ENCODE results near the gene NINJ1.

NINJ1 gene

GRCh38 chr9:93177676-93178075 is 43.6 kb upstream of the NINJ1 start:
- DNase-seq (ENCODE audit: low read depth, low spot score): no peak
- Histone ChIP-seq H3K36me3 (ENCODE audit: insufficient read depth, insufficient read length, low read length) (no peaks in the 10 kb centered on the region), H3K9me3 (ENCODE audit: insufficient read depth, low read length) (no peaks in the 10 kb centered on the region), H3K9ac (ENCODE audit: insufficient read length, low read depth) (no peak overlapping the region), H3K4me1 (ENCODE audit: insufficient read depth, insufficient read length) (peaks cover 5% of the 10 kb centered on the region), H3K4me3 (ENCODE audit: insufficient read length, low read depth) (no peak overlapping the region), H3K27me3 (ENCODE audit: insufficient read depth, insufficient read length) (peaks cover 22% of the 10 kb centered on the region)
- TF ChIP-seq ZNF274 (IDR thresholded peaks at IDR 0.05; ENCODE audit: low read depth, low read length) (no peak), SUZ12 (IDR thresholded peaks at IDR 0.05; ENCODE audit: extremely low read depth, insufficient read depth, insufficient read length) (no peak), YY1 (IDR thresholded peaks at IDR 0.05; ENCODE audit: insufficient read depth, insufficient read length) (no peak)

- Histone ChIP-seq H3K9me3 (ENCODE audit: insufficient read depth, low read length) (no peaks in the 10 kb centered on the region), H3K27me3 (ENCODE audit: insufficient read depth, insufficient read length) (no peaks in the 10 kb centered on the region), H3K9ac (ENCODE audit: insufficient read length, low read depth) (no peak overlapping the region), H3K4me1 (ENCODE audit: insufficient read depth, insufficient read length) (peaks cover 5% of the 10 kb centered on the region), H3K4me3 (ENCODE audit: insufficient read length, low read depth) (no peak overlapping the region), H3K36me3 (ENCODE audit: insufficient read depth, insufficient read length, low read length) (no peaks in the 10 kb centered on the region)
- no peak for DNase-seq (ENCODE audit: low read depth, low spot score)
- no peak for TF ChIP-seq YY1 (IDR thresholded peaks at IDR 0.05; ENCODE audit: insufficient read depth, insufficient read length)
- TF ChIP-seq SUZ12 (IDR thresholded peaks at IDR 0.05; ENCODE audit: extremely low read depth, insufficient read depth, insufficient read length): no peak
Measured at GRCh38 chr9:93174976-93175375, 40.9 kb upstream of the NINJ1 start.

- Histone ChIP-seq H3K27me3 (ENCODE audit: insufficient read depth, insufficient read length) (no peaks in the 10 kb centered on the region), H3K9ac (ENCODE audit: insufficient read length, low read depth) (peak overlapping the region; percentile 21)
- DNase-seq (ENCODE audit: low read depth, low spot score): no peak
Measured at GRCh38 chr9:93173365-93174051, 39.5 kb upstream of the NINJ1 start.

GRCh38 chr9:93172666-93173364 is 38.8 kb upstream of the NINJ1 start:
- no peaks in the 10 kb centered on the region for H3K9me3 ChIP-seq (ENCODE audit: insufficient read depth, low read length)
- H3K4me1 ChIP-seq (ENCODE audit: insufficient read depth, insufficient read length): peaks cover 5% of the 10 kb centered on the region
- H3K27me3 ChIP-seq (ENCODE audit: insufficient read depth, insufficient read length): no peaks in the 10 kb centered on the region
- no peaks in the 10 kb centered on the region for H3K36me3 ChIP-seq (ENCODE audit: insufficient read depth, insufficient read length, low read length)
- H3K4me3 ChIP-seq (ENCODE audit: insufficient read length, low read depth): no peak overlapping the region
- no peak overlapping the region for H3K9ac ChIP-seq (ENCODE audit: insufficient read length, low read depth)
- no peak for DNase-seq (ENCODE audit: low read depth, low spot score)
- TF ChIP-seq ZNF274 (IDR thresholded peaks at IDR 0.05; ENCODE audit: low read depth, low read length): no peak
- no peak for TF ChIP-seq YY1 (IDR thresholded peaks at IDR 0.05; ENCODE audit: insufficient read depth, insufficient read length)
- no peak for TF ChIP-seq SUZ12 (IDR thresholded peaks at IDR 0.05; ENCODE audit: extremely low read depth, insufficient read depth, insufficient read length)

More at GRCh38 chr9:93173365-93174051, 39.5 kb upstream of the NINJ1 start:
- Histone ChIP-seq H3K36me3 (ENCODE audit: insufficient read depth, insufficient read length, low read length) (no peaks in the 10 kb centered on the region), H3K9me3 (ENCODE audit: insufficient read depth, low read length) (no peaks in the 10 kb centered on the region), H3K4me3 (ENCODE audit: insufficient read length, low read depth) (no peak overlapping the region), H3K4me1 (ENCODE audit: insufficient read depth, insufficient read length) (peaks cover 5% of the 10 kb centered on the region)
- TF ChIP-seq ZNF274 (IDR thresholded peaks at IDR 0.05; ENCODE audit: low read depth, low read length) (no peak), YY1 (IDR thresholded peaks at IDR 0.05; ENCODE audit: insufficient read depth, insufficient read length) (no peak), SUZ12 (IDR thresholded peaks at IDR 0.05; ENCODE audit: extremely low read depth, insufficient read depth, insufficient read length) (no peak)

GRCh38 chr9:93171261-93171990 is 37.4 kb upstream of the NINJ1 start:
- H3K9ac ChIP-seq (ENCODE audit: insufficient read length, low read depth): no peak overlapping the region
- no peak overlapping the region for H3K4me3 ChIP-seq (ENCODE audit: insufficient read length, low read depth)
- TF ChIP-seq ZNF274 (IDR thresholded peaks at IDR 0.05; ENCODE audit: low read depth, low read length) (no peak), SUZ12 (IDR thresholded peaks at IDR 0.05; ENCODE audit: extremely low read depth, insufficient read depth, insufficient read length) (no peak), YY1 (IDR thresholded peaks at IDR 0.05; ENCODE audit: insufficient read depth, insufficient read length) (no peak)
- no peaks in the 10 kb centered on the region for H3K9me3 ChIP-seq (ENCODE audit: insufficient read depth, low read length)
- H3K4me1 ChIP-seq (ENCODE audit: insufficient read depth, insufficient read length): peaks cover 7% of the 10 kb centered on the region
- no peak for DNase-seq (ENCODE audit: low read depth, low spot score)
- H3K27me3 ChIP-seq (ENCODE audit: insufficient read depth, insufficient read length): no peaks in the 10 kb centered on the region
- no peaks in the 10 kb centered on the region for H3K36me3 ChIP-seq (ENCODE audit: insufficient read depth, insufficient read length, low read length)

GRCh38 chr9:93170571-93170970 is 36.5 kb upstream of the NINJ1 start:
- DNase-seq (ENCODE audit: low read depth, low spot score): no peak
- TF ChIP-seq ZNF274 (IDR thresholded peaks at IDR 0.05; ENCODE audit: low read depth, low read length): no peak
- TF ChIP-seq YY1 (IDR thresholded peaks at IDR 0.05; ENCODE audit: insufficient read depth, insufficient read length): no peak
- no peak for TF ChIP-seq SUZ12 (IDR thresholded peaks at IDR 0.05; ENCODE audit: extremely low read depth, insufficient read depth, insufficient read length)
- Histone ChIP-seq H3K4me1 (ENCODE audit: insufficient read depth, insufficient read length) (peaks cover 7% of the 10 kb centered on the region), H3K9ac (ENCODE audit: insufficient read length, low read depth) (no peak overlapping the region), H3K27me3 (ENCODE audit: insufficient read depth, insufficient read length) (no peaks in the 10 kb centered on the region), H3K9me3 (ENCODE audit: insufficient read depth, low read length) (no peaks in the 10 kb centered on the region), H3K4me3 (ENCODE audit: insufficient read length, low read depth) (no peak overlapping the region), H3K36me3 (ENCODE audit: insufficient read depth, insufficient read length, low read length) (no peaks in the 10 kb centered on the region)

GRCh38 chr9:93169444-93169843 is 35.4 kb upstream of the NINJ1 start:
- Histone ChIP-seq H3K9me3 (ENCODE audit: insufficient read depth, low read length) (no peaks in the 10 kb centered on the region), H3K36me3 (ENCODE audit: insufficient read depth, insufficient read length, low read length) (no peaks in the 10 kb centered on the region), H3K4me3 (ENCODE audit: insufficient read length, low read depth) (no peak overlapping the region), H3K27me3 (ENCODE audit: insufficient read depth, insufficient read length) (no peaks in the 10 kb centered on the region), H3K4me1 (ENCODE audit: insufficient read depth, insufficient read length) (peaks cover 7% of the 10 kb centered on the region), H3K9ac (ENCODE audit: insufficient read length, low read depth) (no peak overlapping the region)
- no peak for TF ChIP-seq ZNF274 (IDR thresholded peaks at IDR 0.05; ENCODE audit: low read depth, low read length)
- TF ChIP-seq SUZ12 (IDR thresholded peaks at IDR 0.05; ENCODE audit: extremely low read depth, insufficient read depth, insufficient read length): no peak
- TF ChIP-seq YY1 (IDR thresholded peaks at IDR 0.05; ENCODE audit: insufficient read depth, insufficient read length): no peak
- DNase-seq (ENCODE audit: low read depth, low spot score): no peak
